Stimulated activated CD8-positive, alpha-beta memory T cell treated with anti-CD3 and anti-CD28 coated beads, Interleukin-7, amount 100 ng/mL, for 4 hours (primary cell): Measurements from ENCODE around the gene SFXN2.
"Not testable (repeated sequence)": the region's sequence is repeated elsewhere in the genome, so short reads cannot be mapped to it uniquely, and the experiment has no call there.

Experiments
- DNase-seq, 2 donors: peaks; one replicate each; pipeline ENCODE4 v3.0.0-alpha.2; 2020; ENCODE audit warnings: low read depth in 2 of 2

Gene SFXN2

DNA sequence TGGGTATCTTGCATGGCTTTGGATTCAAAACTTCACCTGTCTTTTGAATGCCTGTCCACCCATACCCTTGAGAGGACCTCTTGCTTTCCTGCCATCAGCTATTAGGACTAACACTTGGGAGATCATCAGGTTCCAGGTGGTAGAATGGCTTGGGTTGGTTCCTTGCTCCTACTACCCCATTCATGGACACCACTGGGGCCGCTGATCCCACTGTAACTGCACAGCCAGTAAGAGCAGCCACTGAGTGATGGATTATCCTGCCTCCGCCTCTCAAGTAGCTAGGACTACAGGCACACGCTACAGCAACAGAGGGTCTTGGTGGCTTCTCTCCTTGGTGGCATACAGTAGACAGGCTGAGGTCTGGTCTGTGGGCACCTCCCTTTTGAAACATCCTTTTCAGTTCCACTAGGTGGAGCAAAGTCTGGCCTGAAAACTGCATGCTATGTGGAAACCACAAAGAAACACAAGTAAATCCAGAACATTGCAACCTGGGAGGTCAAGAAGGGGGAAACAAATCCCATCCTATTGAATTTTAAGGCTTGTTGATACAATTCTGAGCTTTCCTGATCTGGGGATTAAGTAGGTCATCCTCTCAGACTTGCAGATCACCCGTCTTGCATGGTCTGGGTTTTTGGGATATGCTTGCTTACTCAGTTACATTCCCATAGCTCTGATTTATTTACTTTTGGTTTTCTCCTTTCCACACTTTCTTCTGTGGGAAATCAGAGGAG, 38.7 kb downstream of the SFXN2 start:
- DNase-seq: no peak

DNA sequence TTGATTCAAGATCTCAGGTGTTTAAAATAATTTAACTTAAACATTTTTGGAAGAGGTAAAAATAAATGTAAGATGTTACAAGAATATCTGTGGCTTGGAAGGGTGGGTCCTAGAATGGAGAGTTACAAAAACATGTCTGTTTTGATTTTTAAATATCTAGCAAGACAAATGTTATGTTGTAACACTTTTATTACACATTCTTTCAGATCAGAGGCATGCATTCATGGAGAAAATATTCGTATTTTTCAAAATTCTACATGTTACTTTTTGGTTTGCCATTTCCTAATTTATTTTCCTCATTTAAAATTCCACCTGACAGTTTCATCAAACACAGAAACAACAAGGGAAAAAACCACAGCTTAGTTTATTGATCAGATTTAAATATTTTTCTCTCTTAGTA, 39.3 kb downstream of the SFXN2 start:
- no peak for DNase-seq

DNA sequence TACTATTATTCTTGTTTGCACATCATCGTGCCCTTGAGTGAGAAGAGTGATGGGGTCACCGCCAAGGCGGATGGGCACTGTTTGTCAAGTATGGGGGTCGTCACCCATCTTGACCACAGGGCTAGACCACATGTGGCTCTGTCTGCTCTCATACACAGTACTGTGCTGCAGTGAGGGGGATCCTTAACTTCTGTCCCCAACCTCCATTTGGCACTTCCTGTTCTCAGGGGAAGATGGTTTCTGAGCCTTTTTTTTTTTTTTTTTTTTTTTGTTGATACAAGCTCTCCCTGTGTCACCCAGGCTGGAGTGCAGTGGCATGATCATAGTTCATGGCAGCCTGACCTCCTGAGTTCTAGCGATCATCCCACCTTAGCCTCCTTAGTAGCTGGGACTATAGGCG, 42.9 kb downstream of the SFXN2 start:
- no peak for DNase-seq

DNA sequence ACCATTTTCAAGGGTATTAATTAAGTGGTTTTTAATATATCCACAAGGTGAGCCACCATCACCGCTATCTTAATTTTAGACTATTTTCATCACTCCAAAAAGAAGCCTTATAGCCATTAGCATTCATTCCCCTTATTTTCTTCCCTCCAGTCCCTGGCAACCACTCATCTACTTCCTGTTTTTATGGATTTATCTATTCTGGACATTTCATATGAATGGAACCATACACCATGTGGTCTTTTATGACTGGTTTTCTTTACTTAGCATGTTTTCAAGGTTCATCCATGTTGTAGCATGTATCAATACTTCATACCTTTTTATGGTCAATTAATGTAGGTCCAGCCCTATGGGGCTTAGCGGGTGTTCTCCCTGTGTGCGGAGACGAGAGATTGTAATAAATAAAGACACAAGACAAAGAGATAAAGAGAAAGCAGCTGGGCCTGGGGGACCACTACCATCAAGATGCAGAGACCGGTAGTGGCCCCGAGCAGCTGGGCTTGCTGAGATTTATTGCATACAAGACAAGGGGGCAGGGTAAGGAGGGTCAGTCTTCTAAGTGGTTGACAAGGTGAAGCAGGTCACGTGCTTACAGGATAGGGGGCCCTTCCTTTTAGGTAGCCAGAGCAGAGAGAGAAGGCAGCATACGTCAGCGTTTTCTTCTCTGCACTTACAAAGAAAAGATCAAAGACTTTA, 44.0 kb downstream of the SFXN2 start:
- DNase-seq: no peak

DNA sequence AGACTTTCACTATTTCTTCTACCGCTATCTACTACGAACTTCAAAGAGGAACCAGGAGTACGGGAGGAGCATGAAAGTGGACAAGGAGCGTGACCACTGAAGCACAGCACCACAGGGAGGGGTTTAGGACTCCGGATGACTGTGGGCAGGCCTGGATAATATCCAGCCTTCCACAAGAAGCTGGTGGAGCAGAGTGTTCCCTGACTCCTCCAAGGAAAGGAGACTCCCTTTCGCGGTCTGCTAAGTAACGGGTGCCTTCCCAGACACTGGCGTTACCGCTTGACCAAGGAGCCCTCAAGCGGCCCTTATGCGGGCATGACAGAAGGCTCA, 44.5 kb downstream of the SFXN2 start:
- not testable (repeated sequence) for DNase-seq

DNA sequence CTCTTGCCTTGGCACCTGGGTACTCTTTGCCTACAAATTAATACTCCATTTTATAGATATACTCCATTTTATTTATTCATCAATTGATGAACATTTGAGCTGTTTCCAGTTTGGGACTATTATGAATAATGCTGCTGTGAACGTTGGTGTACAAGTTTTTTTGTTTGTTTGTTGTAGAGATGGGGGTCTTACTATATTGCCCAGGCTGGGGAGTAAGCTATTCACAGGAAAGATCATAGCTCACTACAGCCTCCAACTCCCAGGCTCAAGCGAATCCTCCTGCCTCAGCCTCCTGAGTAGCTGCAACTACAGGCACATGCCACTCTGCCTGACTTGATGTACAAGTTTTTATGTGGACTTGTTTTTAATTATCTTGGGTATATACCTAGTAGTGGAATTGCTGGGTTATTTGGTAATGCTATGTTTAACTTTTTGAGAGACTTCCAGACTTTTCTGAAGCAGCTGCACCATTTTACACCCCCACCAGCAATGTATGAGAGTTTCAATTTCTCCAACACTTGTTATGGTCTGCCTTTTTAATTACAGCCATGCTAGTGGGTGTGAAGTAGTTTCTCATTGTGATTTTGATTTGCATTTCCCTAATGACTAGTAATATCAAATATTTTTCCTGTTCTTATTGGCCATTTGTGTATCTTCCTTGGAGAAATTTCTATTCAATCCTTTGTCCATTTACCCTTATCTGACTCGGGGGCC, 45.2 kb downstream of the SFXN2 start:
- DNase-seq: no peak

DNA sequence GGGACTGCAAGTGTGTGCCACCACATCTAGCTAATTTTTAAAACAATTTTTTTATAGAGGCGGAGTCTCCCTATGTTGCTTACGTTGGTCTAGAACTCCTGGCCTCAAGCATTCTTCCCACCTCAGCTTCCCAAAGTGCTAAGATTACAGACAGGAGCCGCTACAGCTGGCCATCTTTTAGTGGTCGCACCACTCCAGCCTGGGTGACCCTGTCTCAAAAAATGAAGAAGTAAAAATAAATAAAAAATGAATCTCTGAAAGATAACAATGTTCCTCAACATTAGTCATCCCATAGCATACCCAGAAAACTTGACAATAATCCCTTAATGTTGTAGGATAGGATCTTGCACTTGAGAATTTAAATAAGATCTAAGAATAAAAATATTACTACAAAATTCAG, 47.5 kb downstream of the SFXN2 start:
- DNase-seq: no peak

DNA sequence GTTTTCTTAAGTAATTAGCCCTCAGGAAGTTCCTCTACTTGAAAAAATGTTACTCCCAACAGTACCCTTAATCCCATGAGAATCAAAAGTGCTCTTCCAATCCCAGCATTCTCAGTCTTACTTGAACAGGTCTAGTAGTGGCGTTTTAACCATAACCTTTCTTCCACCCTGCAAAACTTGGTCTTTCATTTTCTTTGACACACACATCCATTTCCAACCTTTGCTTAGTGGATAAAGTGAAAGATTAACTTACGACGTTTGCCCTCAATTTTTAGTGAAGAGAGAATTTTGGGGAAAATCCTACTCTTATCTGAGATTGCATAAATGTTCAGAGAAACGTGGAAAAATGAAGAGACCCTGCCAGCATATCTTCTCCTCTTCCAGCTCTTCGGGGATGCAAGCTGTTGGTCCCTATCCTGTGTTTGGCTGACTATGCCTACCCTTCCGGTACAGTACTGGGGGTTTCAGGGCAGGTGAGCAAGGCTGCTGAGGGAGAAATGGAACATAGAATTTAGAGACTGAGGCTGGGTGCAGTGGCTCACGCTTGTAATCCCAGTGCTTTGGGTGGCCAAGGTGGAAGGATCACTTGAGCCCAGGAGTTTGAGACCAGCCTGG, 48.1 kb downstream of the SFXN2 start:
- no peak for DNase-seq

DNA sequence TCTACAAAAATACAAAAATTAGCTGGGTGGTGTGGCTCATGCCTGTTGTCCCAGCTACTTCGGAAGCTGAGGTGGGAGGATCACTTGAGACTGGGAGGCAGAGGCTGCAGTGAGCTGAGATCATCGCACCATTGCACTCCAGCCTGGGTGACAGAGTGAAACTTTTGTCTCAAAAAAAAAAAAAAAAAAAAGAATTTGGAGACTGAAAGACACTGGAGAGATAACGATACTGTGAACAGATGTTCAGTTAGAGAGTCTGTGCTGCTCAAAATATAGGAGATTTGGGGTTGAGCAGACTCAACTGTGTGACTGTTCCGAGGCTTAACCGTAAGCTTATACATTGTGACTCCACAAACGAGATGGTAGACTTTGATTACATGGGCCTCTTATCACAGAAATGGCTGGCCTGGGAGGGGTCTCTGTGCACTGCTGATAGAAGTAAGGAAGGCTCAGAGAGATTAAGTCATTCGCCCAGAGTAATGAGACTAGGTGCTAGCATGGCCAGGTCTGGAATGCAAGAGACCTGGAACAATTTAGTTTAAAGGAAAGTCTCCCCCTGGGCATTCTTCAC, 48.7 kb downstream of the SFXN2 start:
- DNase-seq: no peak

DNA sequence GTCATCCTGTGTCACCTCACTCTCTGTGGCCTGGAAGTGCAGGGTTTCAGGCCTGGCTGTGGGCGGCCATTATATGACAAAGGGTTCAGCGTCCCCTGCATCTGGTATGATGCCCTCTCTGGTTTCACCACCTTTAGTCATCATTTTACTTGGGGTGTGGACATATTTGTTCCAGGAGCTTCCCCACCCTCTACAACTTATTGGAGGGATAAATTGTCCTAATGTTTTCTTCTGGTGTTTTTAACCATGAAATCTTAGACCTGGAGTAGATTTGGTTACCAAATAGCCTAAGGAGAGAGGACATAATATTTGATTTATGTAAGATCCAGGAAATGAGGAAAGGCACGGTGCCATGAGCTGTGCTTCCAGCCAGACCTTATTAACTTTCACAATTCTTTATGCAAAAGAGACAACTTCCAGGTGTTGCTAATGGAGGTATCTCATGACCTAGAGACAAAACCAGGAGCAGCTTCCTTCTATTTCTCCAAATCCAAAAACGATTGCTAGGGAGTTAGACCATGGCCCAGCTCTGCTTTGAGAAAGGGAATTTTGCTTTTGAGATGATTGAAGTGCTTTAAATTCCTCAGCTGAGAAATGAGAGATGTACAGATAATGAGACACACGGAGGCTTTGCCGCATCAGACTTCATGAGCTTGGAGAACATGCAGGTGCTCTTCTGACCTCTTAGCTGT, 50.2 kb downstream of the SFXN2 start:
- DNase-seq: no peak

DNA sequence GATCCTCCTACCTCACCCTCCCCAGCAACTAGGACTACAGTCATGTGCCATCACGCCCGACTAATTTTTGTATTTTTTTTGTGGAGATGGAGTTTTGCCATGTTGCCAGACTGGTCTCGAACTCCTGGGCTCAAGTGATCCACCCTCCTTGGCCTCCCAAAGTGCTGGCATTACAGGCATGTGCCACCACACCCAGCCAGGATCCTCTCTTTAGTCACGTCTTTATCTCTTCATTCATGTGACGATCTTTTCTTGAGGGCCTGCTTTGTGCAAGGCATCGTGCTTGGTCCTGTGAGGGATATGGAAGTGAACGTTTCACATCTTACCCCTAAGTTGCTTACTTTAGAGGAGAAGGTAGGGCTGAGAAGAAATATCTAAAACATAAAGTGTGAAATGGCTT, 50.9 kb downstream of the SFXN2 start:
- no peak for DNase-seq

DNA sequence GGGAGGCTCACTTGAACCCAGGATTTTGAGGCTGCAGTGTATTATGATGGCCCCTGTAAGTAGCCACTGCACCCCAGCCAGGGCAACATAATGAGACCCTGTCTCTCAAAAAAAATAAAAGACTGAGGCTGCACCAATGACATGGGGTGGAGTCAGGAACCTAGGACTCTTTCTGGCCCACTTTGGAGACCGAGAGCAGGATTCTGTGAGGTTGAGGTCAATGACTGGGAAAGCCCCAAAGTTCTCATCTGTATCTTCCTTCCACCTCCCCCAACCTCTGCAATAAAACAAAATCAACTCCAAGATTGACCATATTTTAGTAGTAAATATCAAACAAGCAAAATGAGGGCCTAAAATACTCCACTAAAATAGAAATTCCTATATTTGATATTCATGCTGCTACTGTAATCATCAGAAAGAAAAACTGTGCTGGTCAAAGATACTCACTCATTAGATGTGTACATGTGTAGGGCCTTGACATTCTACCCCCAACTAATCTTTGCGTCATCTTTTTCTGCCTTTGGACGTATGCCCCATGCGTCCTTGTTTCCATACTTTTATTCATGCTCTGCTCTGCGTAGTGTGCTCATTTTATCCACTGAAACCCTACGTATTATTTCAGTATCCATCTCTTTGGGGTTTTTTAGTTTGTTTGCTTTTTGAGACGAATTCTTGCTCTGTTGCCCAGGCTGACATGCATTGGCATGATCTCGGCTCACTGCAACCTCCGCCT, 53.2 kb downstream of the SFXN2 start:
- no peak for DNase-seq

DNA sequence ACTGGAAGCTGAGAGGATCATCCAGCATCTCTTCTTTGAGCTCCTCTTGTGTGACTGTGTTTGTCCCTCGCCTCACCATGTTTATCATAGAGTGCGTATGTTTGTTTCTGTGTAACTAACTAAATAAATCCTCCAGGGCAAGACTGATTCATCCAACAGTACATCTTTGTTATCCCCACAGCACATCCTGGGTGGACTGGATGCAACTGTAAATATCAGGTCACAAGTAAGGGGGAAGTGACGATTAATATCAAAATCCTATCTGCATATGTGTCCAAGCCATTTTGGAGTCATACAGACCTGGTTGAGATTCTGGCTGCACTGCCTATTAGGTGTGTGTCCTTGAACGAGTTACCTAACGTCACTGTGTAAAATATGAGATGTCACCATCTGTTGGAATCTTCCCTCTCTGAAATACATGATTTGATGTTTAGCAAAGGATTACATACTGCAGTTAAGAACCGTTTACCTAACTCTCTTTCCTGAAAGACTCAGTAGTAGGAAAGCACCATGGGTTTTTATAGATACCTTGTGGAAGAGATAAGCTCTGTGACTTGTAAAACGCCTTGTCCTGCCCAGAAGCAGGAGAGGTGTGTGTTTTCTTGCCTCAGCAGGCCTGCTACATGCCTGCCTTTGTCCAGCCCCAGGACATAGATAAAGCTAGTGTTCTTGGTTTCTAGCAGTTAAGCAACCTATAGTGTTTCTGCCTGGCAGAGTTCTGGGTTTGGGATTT, 55.1 kb downstream of the SFXN2 start:
- DNase-seq: no peak

DNA sequence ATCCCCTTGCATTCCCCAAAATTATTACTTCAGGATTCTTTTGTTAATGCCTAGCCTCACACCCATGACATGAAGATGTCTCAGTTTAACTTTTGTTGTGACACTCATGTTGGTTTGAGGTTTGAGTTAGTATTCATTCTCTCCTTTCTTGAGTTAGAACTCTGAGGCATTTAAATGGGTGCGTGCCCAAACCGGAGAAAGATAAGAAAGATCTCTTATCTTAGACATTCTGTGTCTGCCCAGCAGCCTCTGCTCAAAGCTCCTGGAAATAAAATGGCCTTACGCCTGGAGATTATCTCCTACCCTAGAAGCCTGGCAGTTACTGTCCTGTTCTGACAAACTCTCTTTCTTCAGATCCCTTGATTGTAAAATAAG, 55.7 kb downstream of the SFXN2 start:
- no peak for DNase-seq

DNA sequence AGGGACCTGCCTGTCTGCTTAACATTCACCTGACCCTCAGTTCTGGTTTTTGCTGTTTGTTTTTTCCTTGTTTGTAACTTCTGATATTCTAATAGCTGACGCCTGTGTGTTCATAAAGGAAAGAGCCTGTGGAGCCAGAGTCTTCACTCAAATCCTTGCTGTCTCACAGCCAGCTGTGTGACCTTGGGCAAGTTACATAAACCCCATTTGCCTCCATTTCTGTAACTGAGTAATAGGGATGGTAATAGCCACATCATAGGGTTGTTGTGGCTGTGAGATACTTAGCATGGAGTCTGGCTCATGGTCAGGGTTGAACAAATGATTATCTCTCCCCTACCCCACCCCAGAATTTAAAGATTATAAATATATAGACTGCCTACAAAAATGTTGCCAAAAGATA, 56.4 kb downstream of the SFXN2 start:
- no peak for DNase-seq

DNA sequence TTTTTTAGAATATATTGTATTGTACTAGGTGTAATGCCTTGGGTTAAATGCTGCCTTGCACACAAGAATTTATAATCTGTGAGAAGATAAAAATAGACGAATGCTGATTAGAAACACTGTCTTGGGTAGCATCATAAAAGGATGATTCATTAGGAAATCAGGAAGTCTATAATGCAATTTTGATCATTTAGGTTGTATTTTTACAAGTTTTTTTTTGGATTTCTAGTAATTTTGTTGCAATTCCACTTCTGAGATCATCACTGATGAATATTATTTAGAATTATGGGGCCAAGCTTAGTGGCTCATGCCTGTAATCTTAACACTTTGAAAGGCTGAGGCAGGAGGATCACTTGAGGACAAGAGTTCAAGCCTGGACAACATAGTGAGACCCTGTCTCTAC, 58.9 kb downstream of the SFXN2 start:
- no peak for DNase-seq

DNA sequence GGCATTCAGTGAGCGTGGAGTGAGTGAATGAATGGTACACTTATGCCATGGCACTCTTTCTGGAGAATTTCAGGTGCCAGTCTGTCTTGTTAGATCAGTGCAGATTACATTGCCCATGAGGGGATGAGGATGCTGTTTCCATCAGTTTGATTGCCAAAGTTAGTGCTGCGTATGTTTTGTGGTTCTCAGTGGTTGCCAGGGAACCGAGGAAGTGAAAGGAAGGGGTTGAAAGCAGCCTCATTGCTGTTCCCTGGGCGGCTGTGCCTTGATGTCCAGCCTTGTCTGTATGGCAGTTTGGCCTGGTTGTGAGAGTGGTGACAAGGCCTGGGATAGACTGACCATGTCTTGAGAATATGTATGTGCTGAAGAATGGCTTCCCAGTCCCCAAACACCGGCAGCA, 59.5 kb downstream of the SFXN2 start:
- no peak for DNase-seq

DNA sequence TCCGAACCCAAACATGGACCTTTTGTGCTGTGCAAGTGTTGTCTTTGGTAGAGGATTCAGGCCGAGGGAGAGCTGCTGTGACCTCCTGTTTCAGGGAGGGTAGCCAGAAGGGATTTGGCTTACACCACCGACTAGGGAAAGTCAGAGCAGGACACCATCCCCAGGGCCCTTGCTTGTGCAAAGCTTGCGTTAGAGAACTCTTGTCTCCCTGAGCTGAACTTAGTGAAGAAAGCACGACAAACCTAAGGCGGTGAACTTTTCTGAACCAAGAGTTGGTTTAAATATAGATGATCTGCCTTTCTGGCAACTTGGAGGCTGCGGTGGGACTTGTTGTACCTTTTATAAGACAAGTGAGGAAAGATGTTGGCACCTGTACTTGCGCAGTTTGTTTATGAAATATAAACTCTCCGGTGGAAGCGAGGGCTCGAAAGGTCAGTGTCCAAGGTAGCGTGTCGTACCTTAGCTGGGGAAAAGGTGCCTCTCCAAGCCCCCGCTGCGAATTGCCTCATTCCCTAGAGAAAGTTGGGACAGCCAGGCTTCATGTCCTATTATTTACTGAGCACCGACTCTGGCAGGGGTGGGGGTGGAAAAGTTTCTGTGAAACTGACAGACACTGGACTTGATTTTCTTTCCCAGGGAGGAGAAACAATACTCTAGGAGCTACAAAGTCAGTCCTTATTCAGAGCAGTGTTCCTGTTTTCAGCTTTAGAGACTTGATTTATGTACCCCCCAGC, 60.9 kb downstream of the SFXN2 start:
- DNase-seq: no peak

DNA sequence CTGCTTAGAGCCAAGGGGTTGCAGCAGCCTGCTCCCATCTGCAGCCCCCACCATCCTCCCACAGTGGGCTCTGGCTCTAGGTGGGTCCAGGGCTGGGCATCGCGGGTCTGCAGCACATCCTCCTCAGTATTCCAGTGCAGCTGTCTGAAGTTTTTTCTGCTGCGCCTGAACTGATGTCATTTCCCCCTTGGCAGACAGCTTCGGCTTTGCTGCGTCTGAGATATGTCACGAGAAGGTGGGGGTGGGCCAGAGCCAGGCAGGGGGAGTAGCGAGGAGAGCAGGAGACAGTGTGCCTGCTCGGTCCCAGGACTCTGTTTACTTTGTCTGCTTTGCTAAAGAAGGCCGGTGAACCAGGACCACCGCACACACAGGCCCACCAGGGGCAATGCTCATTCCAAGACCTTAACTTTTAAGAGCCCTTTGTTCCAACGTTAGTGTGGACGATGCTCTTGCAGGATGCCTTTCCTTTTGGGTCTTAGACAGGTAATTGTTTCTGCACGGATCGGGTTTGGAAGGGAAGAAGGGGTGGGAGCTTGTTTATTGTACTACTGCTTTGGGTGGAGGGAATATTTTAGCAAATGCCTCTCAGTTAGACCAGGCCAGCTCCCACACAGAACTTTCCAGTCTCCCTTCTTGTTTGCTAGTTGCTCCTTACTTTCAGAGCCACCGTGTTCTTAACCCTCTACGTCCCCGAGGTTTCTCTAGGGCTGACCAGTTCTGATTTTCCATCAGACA, 61.7 kb downstream of the SFXN2 start:
- no peak for DNase-seq
